HG03064 (cell line): ENCODE data around the gene KDM8.
"Not testable (repeated sequence)": the region's sequence is repeated elsewhere in the genome, so short reads cannot be mapped to it uniquely, and the experiment has no call there.

Experiments used
- ATAC-seq: cut with Tn5 transposase; IDR thresholded peaks from one replicate; pipeline ENCODE4 v1.9.1; 2021; ENCODE audit warnings: low read depth; ENCODE audit not compliant: unreplicated experiment

KDM8 gene

DNA sequence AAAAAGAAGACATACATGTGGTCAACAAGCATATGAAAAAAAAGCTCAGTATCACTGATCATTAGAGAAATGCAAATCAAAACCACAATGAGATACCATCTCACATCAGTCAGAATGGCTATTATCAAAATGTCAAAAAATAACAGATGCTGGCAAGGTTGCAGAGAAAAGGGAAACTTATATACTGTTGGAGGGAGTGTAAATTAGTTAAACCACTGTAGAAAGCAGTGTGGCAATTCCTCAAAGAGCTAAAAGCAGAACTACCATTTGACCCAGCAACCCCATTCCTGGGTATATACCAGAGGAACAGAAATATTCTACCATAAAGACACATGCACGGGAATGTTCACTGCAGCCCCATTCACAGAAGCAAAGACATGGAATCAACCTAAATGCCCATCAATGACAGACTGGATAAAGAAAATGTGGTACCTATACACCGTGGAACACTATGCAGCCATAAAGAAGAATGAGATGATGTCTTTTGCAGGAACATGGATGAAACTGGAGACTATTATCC lies 59.6 kb downstream of the KDM8 start:
- ATAC-seq, result not testable (repeated sequence)

DNA sequence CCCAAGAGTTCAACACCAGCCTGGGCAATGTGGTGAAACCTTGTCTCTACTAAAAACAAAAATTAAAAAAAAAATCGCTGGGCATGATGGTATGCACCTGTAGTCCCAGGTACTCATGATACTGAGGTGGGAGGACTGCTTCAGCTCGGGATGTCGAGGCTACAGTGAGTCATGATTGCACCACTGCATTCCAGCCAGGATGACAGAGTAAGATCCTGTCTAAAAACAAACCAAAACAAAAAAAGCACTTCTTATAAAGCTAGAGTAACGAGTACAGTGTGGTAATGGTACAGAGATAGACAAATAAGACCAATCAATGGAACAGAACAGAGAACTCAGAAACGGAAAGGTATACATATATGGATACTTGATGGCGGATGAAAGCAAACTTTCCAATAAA lies 60.8 kb downstream of the KDM8 start:
- ATAC-seq, result no peak

DNA sequence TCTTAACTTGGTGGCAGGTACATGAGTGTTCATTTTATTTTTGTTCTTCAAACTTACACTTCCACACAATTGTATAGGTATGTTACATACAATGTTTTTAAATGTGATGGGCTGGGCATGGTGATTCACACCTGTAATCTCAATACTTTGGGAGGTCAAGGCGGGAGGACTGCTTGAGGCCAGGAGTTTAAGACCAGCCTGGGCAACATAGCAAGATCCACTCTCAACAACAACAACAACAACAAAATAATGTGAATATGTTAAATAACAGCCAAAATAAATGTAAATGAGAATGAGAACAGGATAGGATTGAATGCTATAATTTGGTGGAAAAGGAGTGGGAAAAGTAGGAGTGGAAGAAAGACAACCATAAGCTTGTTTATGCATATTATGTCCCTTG lies 62.7 kb downstream of the KDM8 start:
- no peak for ATAC-seq

DNA sequence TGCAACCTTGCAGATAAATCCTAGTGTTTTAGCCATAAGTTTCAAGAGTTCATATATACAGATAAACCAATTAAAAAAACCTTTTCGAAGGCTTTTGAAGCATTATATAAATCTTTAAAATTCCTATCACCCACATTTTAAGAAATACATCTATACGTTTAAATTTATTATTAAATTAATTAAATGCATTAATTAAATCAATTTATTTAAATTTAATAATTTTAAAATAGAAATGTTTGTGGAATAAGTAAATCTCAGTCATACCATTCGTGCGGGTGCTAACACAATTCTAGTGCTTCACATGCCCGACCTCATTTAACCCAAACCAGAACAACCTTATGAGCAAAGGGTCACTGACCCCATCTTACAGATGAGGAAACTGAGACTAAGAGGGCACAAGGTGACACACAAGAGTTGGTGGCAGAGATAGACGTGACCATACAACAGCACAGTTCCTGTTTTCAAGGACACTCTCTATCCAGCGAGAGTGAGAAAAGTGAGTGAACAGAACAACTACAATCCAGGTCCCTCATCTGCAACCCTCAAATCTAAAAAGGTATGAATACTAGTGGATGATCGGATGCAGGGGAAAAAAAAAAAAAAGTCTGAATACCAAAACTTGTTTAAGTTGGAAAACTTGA lies 63.8 kb downstream of the KDM8 start:
- no peak for ATAC-seq

DNA sequence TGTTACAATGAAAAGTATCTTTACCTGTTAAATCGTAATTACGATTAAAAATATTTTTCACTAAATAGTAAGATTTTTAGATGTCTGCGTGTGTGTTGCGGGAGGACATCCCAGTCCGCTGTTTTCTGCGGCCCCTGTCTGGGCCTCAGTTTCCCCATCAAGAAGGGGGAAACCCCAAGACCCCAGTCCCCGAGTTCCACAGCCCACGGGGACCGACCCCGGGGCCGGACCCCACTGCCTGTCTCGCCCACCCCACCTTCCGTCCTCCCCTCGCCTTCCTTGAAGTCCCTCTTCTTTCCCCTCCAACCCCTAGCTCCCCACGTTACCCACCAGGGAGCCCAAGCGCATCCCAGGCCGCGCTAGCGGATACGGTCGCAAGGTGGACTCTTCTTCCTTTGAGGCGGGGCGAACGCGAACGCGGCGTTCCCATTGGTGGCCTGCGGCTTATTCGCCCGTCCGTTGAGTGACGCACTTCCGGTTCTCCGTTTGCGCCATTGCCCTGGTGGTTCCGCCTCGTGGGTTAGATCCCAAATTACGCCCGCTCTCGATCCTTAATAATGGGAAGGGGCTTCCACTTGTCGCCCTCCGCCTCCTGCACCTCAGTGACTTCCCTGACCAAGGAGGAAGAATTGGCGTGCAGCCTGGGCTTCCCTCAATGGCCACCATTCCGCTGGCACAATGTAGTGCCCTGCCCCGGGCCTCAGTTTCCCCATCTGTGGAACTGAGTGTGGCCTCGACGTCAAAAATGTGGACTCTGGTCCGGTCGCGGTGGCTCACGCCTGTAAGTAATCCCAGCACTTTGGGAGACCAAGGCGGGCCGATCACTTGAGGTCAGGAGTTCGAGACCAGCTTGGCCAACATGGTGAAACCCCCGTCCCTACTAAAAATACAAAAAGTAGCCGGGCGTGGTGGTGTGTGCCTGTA lies 65.3 kb downstream of the KDM8 start, which contains the start of gene NSMCE1:
TSS of gene NSMCE1 (minus strand) at position 397 of the 924 bp plus-strand sequence. CDS start 11,202 bp downstream, outside the sequence.
- ATAC-seq, result peak; percentile 68

DNA sequence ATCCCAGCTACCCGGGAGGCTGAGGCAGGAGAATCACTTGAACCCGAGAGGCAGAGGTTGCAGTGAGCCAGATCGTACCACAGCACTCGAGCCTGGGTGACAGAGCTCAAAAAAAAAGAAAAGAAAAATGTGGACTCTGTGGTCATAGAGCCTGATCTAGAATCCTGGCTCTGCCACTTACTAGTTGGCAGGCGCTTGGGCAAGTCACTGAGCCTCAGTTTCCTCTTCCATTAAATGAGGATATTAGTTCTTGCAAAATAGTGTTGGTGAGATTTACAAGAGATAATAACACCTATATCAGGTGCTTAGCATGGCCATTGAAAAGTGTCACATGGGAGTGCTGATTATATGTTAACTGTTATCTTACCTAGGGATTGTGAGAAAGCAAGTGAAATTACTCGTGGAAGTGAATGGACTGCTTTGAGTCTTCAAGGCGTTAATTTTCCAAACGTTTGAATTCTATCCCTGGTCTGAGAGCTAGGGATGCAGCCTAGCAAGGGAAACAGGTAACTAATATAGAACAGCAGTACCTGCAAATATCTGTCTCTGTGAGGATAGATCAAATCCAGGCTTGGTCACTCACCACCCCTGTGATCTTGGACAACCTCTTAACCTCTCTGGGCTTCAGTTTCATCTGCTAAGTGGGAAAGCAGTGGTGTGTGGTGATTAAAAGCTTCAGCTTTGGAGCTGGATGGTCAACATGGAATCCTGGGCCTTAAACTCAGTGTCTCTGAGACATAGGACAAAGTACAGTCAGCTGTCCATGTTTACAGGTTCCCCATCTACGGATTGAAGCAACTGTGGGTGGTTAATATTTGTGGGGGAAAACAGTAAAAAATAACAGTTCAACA lies 66.2 kb downstream of the KDM8 start:
- no peak for ATAC-seq

DNA sequence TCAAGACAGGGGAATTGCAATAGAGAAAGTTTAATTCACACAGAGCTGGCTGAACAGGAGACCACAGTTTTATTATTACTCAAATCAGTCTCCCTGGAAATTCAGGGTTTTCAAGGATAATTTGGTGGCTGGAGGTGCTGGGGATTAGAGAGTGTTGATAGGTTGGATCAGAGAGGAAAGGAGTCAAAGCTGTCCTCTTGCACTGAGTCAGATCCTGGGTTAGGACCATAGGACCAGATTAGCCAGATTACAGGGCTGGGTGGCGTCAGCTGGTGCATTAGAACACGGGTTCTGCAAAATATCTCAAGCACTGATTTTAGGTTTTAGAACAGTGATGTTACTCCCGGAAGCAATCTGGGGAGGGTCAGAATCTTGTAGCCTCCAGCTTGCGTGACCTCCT lies 67.0 kb downstream of the KDM8 start:
- ATAC-seq, result no peak
